ENCODE measurements around the gene EHF. TPM values are rescaled to one million over a fixed set of nuclear protein-coding genes. Genes with fewer than 3 reads are reported as not detected.

The EHF gene
- total RNA-seq (2022; extraction: Qiagen RNA extraction): 0.58 to 0.81 TPM (median 0.69 TPM) in 5 replicates

DNA sequence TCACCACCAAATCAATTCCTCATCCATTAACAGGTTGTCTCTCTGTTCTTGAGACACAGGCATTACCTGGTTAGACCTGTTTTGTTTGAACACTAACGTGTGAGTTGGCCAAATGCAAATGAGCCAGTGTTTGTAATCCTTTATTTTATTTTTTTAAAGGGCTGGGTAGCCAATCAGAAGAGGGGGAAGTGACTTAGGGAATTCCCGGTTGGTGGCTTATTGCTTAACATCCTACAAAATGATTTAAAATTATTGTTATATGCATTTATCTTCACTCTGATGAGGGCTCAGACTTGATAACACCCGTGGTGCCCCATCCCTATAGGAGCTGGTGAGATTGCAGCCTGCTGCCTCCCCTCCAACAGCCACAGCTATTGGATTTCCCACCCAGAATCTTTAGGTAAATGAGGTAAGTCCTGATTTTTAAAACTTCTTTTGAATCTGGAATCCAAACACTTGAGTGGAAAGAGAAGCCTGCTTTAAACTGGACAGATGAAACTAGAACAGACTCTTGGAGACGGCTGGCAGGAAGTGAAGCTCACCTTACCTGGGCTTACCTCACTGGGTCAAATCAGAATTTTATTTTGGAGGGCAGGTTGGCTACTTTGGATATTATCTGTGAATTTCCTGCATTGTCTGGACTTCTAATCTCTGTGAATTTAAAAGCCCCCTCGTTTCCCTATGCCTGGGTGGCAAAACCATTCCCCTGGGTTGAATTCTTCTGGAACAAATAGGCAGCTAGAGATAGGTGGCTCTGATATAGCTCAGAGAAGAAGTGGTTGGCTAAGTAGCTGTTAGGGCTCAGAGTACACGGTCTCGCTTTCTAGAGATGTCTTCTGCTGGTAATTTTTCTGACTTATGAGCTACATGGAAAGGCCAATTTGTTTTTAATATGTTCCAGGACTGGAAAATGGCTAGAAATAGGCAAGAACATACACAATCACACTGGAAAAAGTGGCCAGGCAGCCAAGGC lies at the start of gene EHF:
Gene EHF (plus strand): TSS at position 274 of the 973 bp plus-strand sequence. CDS start 21,538 bp downstream, outside the sequence.

Other genes starting within 250 kb of the EHF start
- gene CAT, start 182.2 kb upstream of the EHF start, total RNA-seq (2022; extraction: Qiagen RNA extraction): 35.7 to 43.7 TPM (median 39.4 TPM) in 5 replicates
- gene ELF5, start 107.3 kb upstream of the EHF start, total RNA-seq (2022; extraction: Qiagen RNA extraction): not detected in 5 replicates

Measured in A549 treated with CORT108297 at 1 μM for 4 hours (cell line).